Mesothelial cell of epicardium (in vitro differentiated cells): ENCODE measurements around the gene MUC5AC. TPM values are rescaled to one million over a fixed set of nuclear protein-coding genes. Genes with fewer than 3 reads are reported as not detected.

Experiments used
- DNase-seq, 2 experiments: peaks; one replicate each; pipeline ENCODE4 v3.0.0; 2021; ENCODE audit warnings: low spot score in 2 of 2; ENCODE audit not compliant: unreplicated experiment in 2 of 2
- H3K27ac Mint-ChIP-seq: 2 replicates; pipeline ENCODE4 v1.8.0; 2021; ENCODE audit warnings: mixed read lengths
- H3K27me3 Mint-ChIP-seq: 2 replicates; pipeline ENCODE4 v1.8.0; 2021; ENCODE audit warnings: low read depth, mixed read lengths
- H3K36me3 Mint-ChIP-seq: 2 replicates; pipeline ENCODE4 v1.8.0; 2021; ENCODE audit warnings: mixed read lengths
- H3K4me1 Mint-ChIP-seq: 2 replicates; pipeline ENCODE4 v1.8.0; 2021; ENCODE audit warnings: mixed read lengths
- H3K4me3 Mint-ChIP-seq: 2 replicates; pipeline ENCODE4 v1.8.0; 2021; ENCODE audit warnings: mild to moderate bottlenecking, moderate library complexity, mixed read lengths
- H3K9me3 Mint-ChIP-seq: 2 replicates; pipeline ENCODE4 v1.8.0; 2021; ENCODE audit warnings: mixed read lengths
- total RNA-seq: library from RNA; stranded (reverse); gene quantifications from 3 replicates; pipeline ENCODE4 v1.2.1, GENCODE V29; 2021
- TF ChIP-seq, protein P1 (sequence below): fragments of 200-600 bp; sonication (generic); IDR thresholded peaks from one replicate; pipeline ENCODE4 v1.5.0; 2021; ENCODE audit warnings: antibody characterized with exemption; ENCODE audit not compliant: unreplicated experiment

The MUC5AC gene
- total RNA-seq, 1 donor from 2014 or later = not detected

- no peaks in the 10 kb centered on the region for H3K36me3 Mint-ChIP-seq
- no peak for DNase-seq
- H3K9me3 Mint-ChIP-seq = no peaks in the 10 kb centered on the region
- no peak overlapping the region for H3K27ac Mint-ChIP-seq
- no peak overlapping the region for H3K4me3 Mint-ChIP-seq
- H3K4me1 Mint-ChIP-seq = no peaks in the 10 kb centered on the region
- peaks cover 3% of the 10 kb centered on the region for H3K27me3 Mint-ChIP-seq
- TF ChIP-seq, protein P1, sequence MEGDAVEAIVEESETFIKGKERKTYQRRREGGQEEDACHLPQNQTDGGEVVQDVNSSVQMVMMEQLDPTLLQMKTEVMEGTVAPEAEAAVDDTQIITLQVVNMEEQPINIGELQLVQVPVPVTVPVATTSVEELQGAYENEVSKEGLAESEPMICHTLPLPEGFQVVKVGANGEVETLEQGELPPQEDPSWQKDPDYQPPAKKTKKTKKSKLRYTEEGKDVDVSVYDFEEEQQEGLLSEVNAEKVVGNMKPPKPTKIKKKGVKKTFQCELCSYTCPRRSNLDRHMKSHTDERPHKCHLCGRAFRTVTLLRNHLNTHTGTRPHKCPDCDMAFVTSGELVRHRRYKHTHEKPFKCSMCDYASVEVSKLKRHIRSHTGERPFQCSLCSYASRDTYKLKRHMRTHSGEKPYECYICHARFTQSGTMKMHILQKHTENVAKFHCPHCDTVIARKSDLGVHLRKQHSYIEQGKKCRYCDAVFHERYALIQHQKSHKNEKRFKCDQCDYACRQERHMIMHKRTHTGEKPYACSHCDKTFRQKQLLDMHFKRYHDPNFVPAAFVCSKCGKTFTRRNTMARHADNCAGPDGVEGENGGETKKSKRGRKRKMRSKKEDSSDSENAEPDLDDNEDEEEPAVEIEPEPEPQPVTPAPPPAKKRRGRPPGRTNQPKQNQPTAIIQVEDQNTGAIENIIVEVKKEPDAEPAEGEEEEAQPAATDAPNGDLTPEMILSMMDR = no peak
Measured at GRCh38 chr11:1232883-1233321, 75.1 kb downstream of the MUC5AC start.

DNA sequence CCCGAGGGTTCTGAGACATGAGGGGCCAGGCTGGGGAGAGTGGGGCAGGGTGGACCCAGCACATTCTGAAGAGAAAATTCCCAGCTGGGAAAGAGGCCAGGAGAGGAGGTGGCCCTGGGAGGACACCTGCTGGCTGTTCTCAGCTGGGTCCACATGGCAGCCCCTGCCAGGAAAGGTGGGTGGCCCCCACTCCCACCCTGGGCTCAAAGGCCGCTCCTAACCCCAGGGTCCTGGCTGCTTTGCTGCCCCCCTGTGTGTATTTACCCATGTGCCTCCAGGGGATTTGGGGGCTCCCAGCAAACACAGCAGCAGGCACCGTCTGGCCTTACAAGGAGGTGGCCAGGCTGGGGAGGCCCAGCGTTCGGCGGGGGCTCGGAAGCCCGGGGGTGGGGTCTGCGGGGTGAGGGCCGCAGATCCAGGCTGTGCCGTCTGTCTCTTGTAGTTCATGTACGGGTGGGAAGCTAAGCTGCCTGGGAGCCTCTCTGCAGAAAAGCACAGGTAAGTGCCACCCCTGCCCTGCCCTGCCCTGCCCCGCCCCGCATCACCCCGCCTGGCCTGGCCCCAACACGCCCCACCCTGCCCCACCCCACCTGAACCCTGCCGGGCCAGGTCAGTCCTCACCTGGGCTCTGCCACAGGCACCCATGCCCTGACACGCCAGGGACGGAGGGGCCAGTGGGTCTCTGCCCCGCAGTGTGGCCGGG, 75.7 kb downstream of the MUC5AC start:
- Mint-ChIP-seq H3K27ac (no peak overlapping the region), H3K4me1 (no peaks in the 10 kb centered on the region), H3K36me3 (no peaks in the 10 kb centered on the region), H3K4me3 (no peak overlapping the region), H3K27me3 (peaks cover 3% of the 10 kb centered on the region), H3K9me3 (no peaks in the 10 kb centered on the region)
- TF ChIP-seq, protein P1 = no peak
- DNase-seq = no peak

GRCh38 chr11:1234054-1234720, 76.4 kb downstream of the MUC5AC start:
- no peak for DNase-seq
- Mint-ChIP-seq H3K36me3 (no peaks in the 10 kb centered on the region), H3K9me3 (no peaks in the 10 kb centered on the region), H3K27me3 (peaks cover 3% of the 10 kb centered on the region), H3K27ac (no peak overlapping the region), H3K4me1 (no peaks in the 10 kb centered on the region), H3K4me3 (no peak overlapping the region)
- TF ChIP-seq, protein P1 = no peak

DNA sequence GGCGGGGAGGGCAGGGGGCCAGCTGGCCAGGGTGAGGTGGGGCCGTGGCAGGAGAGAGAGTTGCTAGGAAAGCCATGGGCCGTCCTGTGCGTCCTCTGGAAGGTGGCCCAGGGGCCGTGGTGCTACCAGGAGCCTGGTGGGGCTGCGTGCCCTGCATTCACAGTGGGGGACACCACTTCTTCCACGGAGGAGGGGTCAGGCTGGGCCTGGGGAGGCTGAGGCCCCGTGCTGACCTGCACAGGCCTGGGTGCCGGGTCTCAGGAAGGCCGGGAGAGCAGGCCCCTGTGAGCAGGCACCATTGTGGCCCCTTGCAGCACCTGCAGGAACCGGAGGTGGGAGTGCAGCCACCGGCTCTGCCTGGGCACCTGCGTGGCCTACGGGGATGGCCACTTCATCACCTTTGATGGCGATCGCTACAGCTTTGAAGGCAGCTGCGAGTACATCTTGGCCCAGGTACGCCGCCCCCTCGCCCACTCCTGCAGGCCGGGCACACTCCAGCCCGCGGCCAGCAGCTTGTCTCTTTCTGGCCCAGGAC, 77.1 kb downstream of the MUC5AC start:
- peaks cover 3% of the 10 kb centered on the region for H3K27me3 Mint-ChIP-seq
- no peak for DNase-seq

GRCh38 chr11:1235306-1235900, 77.7 kb downstream of the MUC5AC start:
- H3K9me3 Mint-ChIP-seq = no peaks in the 10 kb centered on the region
- no peak overlapping the region for H3K27ac Mint-ChIP-seq
- TF ChIP-seq, protein P1 = no peak
- no peaks in the 10 kb centered on the region for H3K36me3 Mint-ChIP-seq
- H3K27me3 Mint-ChIP-seq = peaks cover under 1% of the 10 kb centered on the region
- no peaks in the 10 kb centered on the region for H3K4me1 Mint-ChIP-seq
- H3K4me3 Mint-ChIP-seq = no peak overlapping the region
- no peak for DNase-seq

More for the DNA sequence above, 77.1 kb downstream of the MUC5AC start:
- no peak overlapping the region for H3K27ac Mint-ChIP-seq
- no peaks in the 10 kb centered on the region for H3K4me1 Mint-ChIP-seq
- TF ChIP-seq, protein P1 = no peak
- H3K9me3 Mint-ChIP-seq = no peaks in the 10 kb centered on the region
- H3K4me3 Mint-ChIP-seq = no peak overlapping the region
- no peaks in the 10 kb centered on the region for H3K36me3 Mint-ChIP-seq
